Lung microvascular endothelial cell (primary cell): Measurements from ENCODE around the gene RALB. TPM values are rescaled to one million over a fixed set of nuclear protein-coding genes. Genes with fewer than 3 reads are reported as not detected.

ENCODE experiments used
- DNase-seq, 2 donors: peaks; one replicate each; pipeline versions ENCODE4 v3.0.0 to v3.0.0-alpha.2; 2010; ENCODE audit warnings: low read depth in 2 of 2
- total RNA-seq: library from RNA; depleted of rRNA; stranded (reverse); fragments of >200 nt; gene quantifications from 2 replicates; pipeline ENCODE4 v1.2.1, GENCODE V29; 2014

Gene RALB
- total RNA-seq, 1 donor from 2014 or later: 135 TPM

DNA sequence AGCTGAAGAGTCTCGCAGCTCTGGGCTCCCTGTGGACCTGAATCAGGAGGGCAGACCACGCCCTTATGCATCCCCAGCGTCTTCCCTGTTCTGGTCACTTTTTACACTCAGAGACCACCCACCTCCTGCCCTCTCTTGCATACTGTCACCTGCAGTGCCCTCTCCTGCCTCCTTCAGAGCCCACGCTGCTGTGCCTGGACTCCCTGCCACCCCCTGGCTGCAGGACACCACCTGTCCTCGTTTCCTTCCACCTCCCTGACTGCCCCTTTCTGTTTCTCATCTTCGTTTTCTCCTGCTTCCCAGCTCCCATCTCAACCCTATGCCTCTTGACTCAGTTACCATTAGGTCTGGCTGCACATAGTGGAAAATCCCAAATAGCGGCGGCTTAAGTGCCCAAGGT, 84.1 kb downstream of the RALB start:
- no peak for DNase-seq

- no peak for DNase-seq
Observed at GRCh38 chr2:120338015-120338414, 85.4 kb downstream of the RALB start.

DNA sequence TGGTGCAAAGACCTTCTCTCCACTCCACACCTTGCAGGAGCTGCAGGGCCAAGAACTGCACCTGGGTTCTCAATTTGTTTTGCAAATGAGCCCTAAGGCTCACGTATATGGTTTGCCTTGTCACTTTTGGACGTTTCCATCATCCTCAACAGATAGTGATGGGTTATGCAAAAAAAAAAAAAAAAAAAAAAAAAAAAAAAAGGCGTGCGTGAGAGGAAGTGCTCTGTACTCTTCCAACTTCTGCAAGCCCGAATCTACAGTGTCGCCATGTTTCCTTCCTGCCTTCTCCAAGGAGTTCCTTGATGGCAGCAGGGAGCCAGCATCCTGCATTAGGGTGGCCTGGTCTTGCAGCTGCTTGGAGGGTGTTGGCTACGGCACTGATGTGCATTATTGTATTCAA, 89.3 kb downstream of the RALB start:
- DNase-seq: no peak

GRCh38 chr2:120342446-120342845, 89.8 kb downstream of the RALB start:
- DNase-seq: no peak

DNA sequence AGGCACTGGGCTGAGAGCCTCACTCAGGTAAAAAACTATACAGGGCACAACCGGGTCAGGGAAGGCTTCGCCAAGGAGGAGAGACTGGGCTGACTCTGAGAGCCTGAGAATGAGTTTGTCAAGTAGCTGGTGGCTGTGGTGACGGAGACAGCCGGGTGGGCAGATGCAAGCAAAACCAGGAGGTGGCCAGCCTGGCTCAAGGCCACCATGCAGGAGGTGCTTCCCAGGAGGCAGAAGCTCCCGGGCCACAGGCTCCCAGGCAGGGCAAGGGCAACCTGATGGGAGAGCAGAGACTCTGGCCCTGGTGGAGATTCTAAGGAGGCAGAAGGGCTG, 90.4 kb downstream of the RALB start:
- DNase-seq: no peak

DNA sequence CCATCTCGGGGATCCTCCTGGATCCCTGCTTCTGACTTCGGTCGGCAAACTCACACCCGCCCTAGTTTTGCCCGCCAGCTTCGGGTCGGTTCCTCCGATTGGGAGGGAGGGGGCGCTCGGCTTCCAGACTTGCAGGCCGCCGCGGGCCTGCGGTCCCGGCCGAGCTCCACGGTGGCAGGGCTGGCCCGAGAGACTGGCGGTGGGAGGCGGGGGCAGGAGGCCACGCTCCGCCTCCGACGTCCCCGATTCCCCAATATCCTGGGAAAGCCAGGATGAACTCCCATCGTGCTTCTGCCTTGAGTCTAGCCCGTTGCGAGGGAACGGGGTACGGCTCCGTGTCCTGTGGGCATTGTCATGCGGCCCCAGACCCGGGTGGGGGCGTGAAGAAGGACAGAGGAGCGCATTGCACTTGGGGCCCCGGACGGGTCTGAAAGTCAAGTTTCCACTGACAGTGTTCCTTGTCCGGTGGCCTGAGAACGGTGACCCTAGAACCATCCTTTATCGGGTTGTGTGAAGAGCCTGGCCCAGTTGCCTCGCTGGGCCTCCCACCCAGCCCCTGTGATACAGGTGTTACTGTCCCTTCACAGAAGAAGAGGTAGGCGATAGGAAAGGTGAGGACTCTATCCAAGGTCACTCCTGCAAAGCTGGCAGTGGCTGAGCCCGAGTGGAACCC, 90.9 kb downstream of the RALB start:
- peak; percentile 79 to 90 for DNase-seq

Other genes with a start within 250 kb of the RALB start
- 15.7 and 23.2 TPM in 2 replicates for gene EPB41L5, start 239.8 kb upstream of the RALB start, total RNA-seq
- gene TMEM185B, start 29.5 kb upstream of the RALB start, total RNA-seq: 19.2 and 33.3 TPM in 2 replicates
- gene INHBB, start 93.3 kb downstream of the RALB start, total RNA-seq: 11.3 and 21.1 TPM in 2 replicates